HEK293 (cell line): ENCODE measurements around the gene PTPRN2.
A peak's percentile ranks its signal among the peaks of the same experiment; 100 is the strongest.

Experiments
- HIC1 ChIP-seq: fragments of 450-650 bp; formaldehyde crosslinking; IDR thresholded peaks from 2 replicates; pipeline ENCODE4 v1.5.1; 2016; ENCODE audit warnings: missing biosample characterization, missing genetic modification characterization
- HOXA7 ChIP-seq: sonication (generic); formaldehyde crosslinking; IDR thresholded peaks from 2 replicates; pipeline ENCODE4 v1.8.1; 2022; ENCODE audit warnings: missing genetic modification reagents, borderline replicate concordance
- HOXC10 ChIP-seq: sonication (generic); formaldehyde crosslinking; IDR thresholded peaks from 2 replicates; pipeline ENCODE4 v1.8.1; 2023; ENCODE audit warnings: mild to moderate bottlenecking, missing genetic modification reagents
- KLF10 ChIP-seq: fragments of 450-650 bp; IDR thresholded peaks from 2 replicates; pipeline ENCODE4 v1.5.1; 2018; ENCODE audit warnings: missing biosample characterization, mild to moderate bottlenecking, missing genetic modification characterization
- KLF9 ChIP-seq: fragments of 450-650 bp; formaldehyde crosslinking; IDR thresholded peaks from 2 replicates; pipeline ENCODE4 v1.5.1; 2016; ENCODE audit warnings: missing biosample characterization, missing genetic modification characterization, low read depth
- MEIS1 ChIP-seq: sonication (generic); formaldehyde crosslinking; IDR thresholded peaks from 2 replicates; pipeline ENCODE4 v1.8.1; 2022; ENCODE audit warnings: missing genetic modification reagents, mild to moderate bottlenecking, borderline replicate concordance
- MZF1 ChIP-seq: fragments of 450-650 bp; formaldehyde crosslinking; IDR thresholded peaks from 2 replicates; pipeline ENCODE4 v1.5.1; 2017; ENCODE audit warnings: missing biosample characterization, missing genetic modification characterization, borderline replicate concordance
- PRDM6 ChIP-seq: fragments of 450-650 bp; formaldehyde crosslinking; IDR thresholded peaks from 2 replicates; pipeline ENCODE4 v1.5.1; 2017; ENCODE audit warnings: missing biosample characterization, missing genetic modification characterization
- SALL2 ChIP-seq: fragments of 450-650 bp; formaldehyde crosslinking; IDR thresholded peaks from 2 replicates; pipeline ENCODE4 v1.5.0; 2017; ENCODE audit warnings: missing biosample characterization, mild to moderate bottlenecking, missing genetic modification characterization, borderline replicate concordance
- ZBTB20 ChIP-seq: fragments of 450-650 bp; formaldehyde crosslinking; IDR thresholded peaks from 2 replicates; pipeline ENCODE4 v1.5.1; 2016; ENCODE audit warnings: missing biosample characterization, missing genetic modification characterization
- ZBTB8A ChIP-seq: fragments of 450-650 bp; formaldehyde crosslinking; IDR thresholded peaks from 2 replicates; pipeline ENCODE4 v1.5.1; 2016; ENCODE audit warnings: missing biosample characterization, missing genetic modification characterization
- ZFP69B ChIP-seq: fragments of 450-650 bp; formaldehyde crosslinking; IDR thresholded peaks from 2 replicates; pipeline ENCODE4 v1.5.1; 2016; ENCODE audit warnings: missing biosample characterization, missing genetic modification characterization
- ZNF10 ChIP-seq: fragments of 450-650 bp; formaldehyde crosslinking; IDR thresholded peaks from 2 replicates; pipeline ENCODE4 v1.5.1; 2017; ENCODE audit warnings: missing biosample characterization, missing genetic modification characterization
- ZNF112 ChIP-seq: fragments of 450-650 bp; formaldehyde crosslinking; IDR thresholded peaks from 2 replicates; pipeline ENCODE4 v1.5.0; 2017; ENCODE audit warnings: missing biosample characterization, missing genetic modification characterization
- ZNF121 ChIP-seq: fragments of 450-650 bp; formaldehyde crosslinking; IDR thresholded peaks from 2 replicates; pipeline ENCODE4 v1.5.1; 2016; ENCODE audit warnings: missing biosample characterization, missing genetic modification characterization
- ZNF146 ChIP-seq: fragments of 450-650 bp; formaldehyde crosslinking; IDR thresholded peaks from 2 replicates; pipeline ENCODE4 v1.5.1; 2016; ENCODE audit warnings: missing biosample characterization, missing genetic modification characterization
- ZNF175 ChIP-seq: fragments of 450-650 bp; formaldehyde crosslinking; IDR thresholded peaks from 2 replicates; pipeline ENCODE4 v1.5.1; 2016; ENCODE audit warnings: missing biosample characterization, missing genetic modification characterization
- ZNF416 ChIP-seq: fragments of 450-650 bp; formaldehyde crosslinking; IDR thresholded peaks from 2 replicates; pipeline ENCODE4 v1.5.1; 2016; ENCODE audit warnings: missing biosample characterization, missing genetic modification characterization
- ZNF423 ChIP-seq: fragments of 450-650 bp; formaldehyde crosslinking; IDR thresholded peaks from 2 replicates; pipeline ENCODE4 v1.5.1; 2016; ENCODE audit warnings: missing biosample characterization, missing genetic modification characterization
- ZNF48 ChIP-seq: fragments of 450-650 bp; formaldehyde crosslinking; IDR thresholded peaks from 2 replicates; pipeline ENCODE4 v1.5.1; 2016; ENCODE audit warnings: missing biosample characterization, missing genetic modification characterization
- ZNF514 ChIP-seq: fragments of 450-650 bp; formaldehyde crosslinking; IDR thresholded peaks from 2 replicates; pipeline ENCODE4 v1.5.1; 2016; ENCODE audit warnings: missing biosample characterization, missing genetic modification characterization
- ZNF521 ChIP-seq: fragments of 450-650 bp; formaldehyde crosslinking; IDR thresholded peaks from 2 replicates; pipeline ENCODE4 v1.5.1; 2017; ENCODE audit warnings: missing biosample characterization, mild to moderate bottlenecking, missing genetic modification characterization
- ZNF544 ChIP-seq: fragments of 450-650 bp; formaldehyde crosslinking; IDR thresholded peaks from 2 replicates; pipeline ENCODE4 v1.5.0; 2017; ENCODE audit warnings: missing biosample characterization, missing genetic modification characterization
- ZNF561 ChIP-seq: fragments of 450-650 bp; IDR thresholded peaks from 2 replicates; pipeline ENCODE4 v1.5.1; 2018; ENCODE audit warnings: missing biosample characterization, missing genetic modification characterization, borderline replicate concordance
- ZNF626 ChIP-seq: fragments of 450-650 bp; sonication (Bioruptor Pico); formaldehyde crosslinking; IDR thresholded peaks from 2 replicates; pipeline ENCODE4 v1.5.1; 2018; ENCODE audit warnings: missing biosample characterization, missing genetic modification characterization, inconsistent platforms
- ZNF639 ChIP-seq: fragments of 450-650 bp; formaldehyde crosslinking; IDR thresholded peaks from 2 replicates; pipeline ENCODE4 v1.5.1; 2016; ENCODE audit warnings: missing biosample characterization, missing genetic modification characterization
- ZNF664 ChIP-seq: fragments of 450-650 bp; formaldehyde crosslinking; IDR thresholded peaks from 2 replicates; pipeline ENCODE4 v1.5.1; 2016; ENCODE audit warnings: missing biosample characterization, missing genetic modification characterization
- ZNF707 ChIP-seq: fragments of 450-650 bp; formaldehyde crosslinking; IDR thresholded peaks from 2 replicates; pipeline ENCODE4 v1.5.1; 2016; ENCODE audit warnings: missing biosample characterization, missing genetic modification characterization
- ZNF768 ChIP-seq: fragments of 450-650 bp; formaldehyde crosslinking; IDR thresholded peaks from 2 replicates; pipeline ENCODE4 v1.5.1; 2018; ENCODE audit warnings: missing biosample characterization, mild to moderate bottlenecking, missing genetic modification characterization
- ZNF792 ChIP-seq: fragments of 450-650 bp; formaldehyde crosslinking; IDR thresholded peaks from 2 replicates; pipeline ENCODE4 v1.5.1; 2016; ENCODE audit warnings: missing biosample characterization, missing genetic modification characterization
- ZNF830 ChIP-seq: fragments of 450-650 bp; IDR thresholded peaks from 2 replicates; pipeline ENCODE4 v1.5.0; 2018; ENCODE audit warnings: missing biosample characterization, missing genetic modification characterization, low read depth, mild to moderate bottlenecking, moderate library complexity
- ZNF837 ChIP-seq: fragments of 450-650 bp; formaldehyde crosslinking; IDR thresholded peaks from 2 replicates; pipeline ENCODE4 v1.5.1; 2016; ENCODE audit warnings: missing biosample characterization, missing genetic modification characterization
- ZNF843 ChIP-seq: fragments of 450-650 bp; formaldehyde crosslinking; IDR thresholded peaks from 2 replicates; pipeline ENCODE4 v1.5.1; 2016; ENCODE audit warnings: missing biosample characterization, missing genetic modification characterization
- ZSCAN30 ChIP-seq: fragments of 450-650 bp; IDR thresholded peaks from 2 replicates; pipeline ENCODE4 v1.5.1; 2018; ENCODE audit warnings: missing biosample characterization, mild to moderate bottlenecking, missing genetic modification characterization, moderate library complexity
- ZSCAN5A ChIP-seq: fragments of 450-650 bp; formaldehyde crosslinking; IDR thresholded peaks from 2 replicates; pipeline ENCODE4 v1.5.1; 2016; ENCODE audit warnings: missing biosample characterization, missing genetic modification characterization

PTPRN2 gene

GRCh38 chr7:157932498-157933218 is 655.0 kb downstream of the PTPRN2 start (continued):
- TF ChIP-seq ZNF112 (tag by site-specific recombination) (no peak), ZSCAN5A (no peak), ZNF175 (tag by site-specific recombination) (no peak), ZNF664 (tag by site-specific recombination) (no peak), HOXC10 (CRISPR knock-in tag) (no peak), ZNF423 (tag by site-specific recombination) (no peak), HOXA7 (CRISPR knock-in tag) (no peak), KLF9 (tag by site-specific recombination) (no peak), ZNF837 (tag by site-specific recombination) (no peak), ZNF830 (tag by site-specific recombination) (no peak), ZNF626 (no peak), ZNF48 (tag by site-specific recombination) (no peak), KLF10 (tag by site-specific recombination) (no peak), ZNF843 (tag by site-specific recombination) (no peak), ZNF416 (tag by site-specific recombination) (no peak), ZNF521 (no peak), ZBTB20 (tag by site-specific recombination) (no peak), MZF1 (tag by site-specific recombination) (no peak), ZNF707 (tag by site-specific recombination) (no peak), ZNF121 (tag by site-specific recombination) (no peak), ZBTB8A (tag by site-specific recombination) (no peak), ZSCAN30 (tag by site-specific recombination) (no peak), ZNF561 (tag by site-specific recombination) (no peak), ZNF639 (tag by site-specific recombination) (peak; percentile 81; the same call in 1 of the 2 replicates), HIC1 (tag by site-specific recombination) (peak; percentile 41), ZNF544 (no peak), ZNF792 (tag by site-specific recombination) (no peak), ZNF10 (tag by site-specific recombination) (no peak), ZNF146 (tag by site-specific recombination) (no peak), SALL2 (tag by site-specific recombination) (peak; percentile 85; the same call in 1 of the 2 replicates), MEIS1 (CRISPR knock-in tag) (peak; percentile 14; the same call in 1 of the 2 replicates), ZNF514 (no peak), ZFP69B (tag by site-specific recombination) (no peak), PRDM6 (tag by site-specific recombination) (0 out of 2 replicates have a peak, but pooled peaks have one; percentile 23), ZNF768 (tag by site-specific recombination) (no peak)
